Loucy (cell line): ENCODE measurements around the gene SNX27.

Experiments
- H2AFZ ChIP-seq: fragments of 200-600 bp; sonication (generic); 2 replicates; pipeline ENCODE4 v1.6.0; 2016; ENCODE audit warnings: antibody characterized with exemption, mild to moderate bottlenecking, low read length, moderate library complexity
- H3F3A ChIP-seq: fragments of 200-600 bp; 2 replicates; pipeline ENCODE4 v1.6.0; 2016; ENCODE audit warnings: antibody characterized with exemption, low read depth, mild to moderate bottlenecking
- H3K27me3 ChIP-seq: fragments of 200-600 bp; sonication (generic); 2 replicates; pipeline ENCODE4 v1.6.1; 2014; ENCODE audit warnings: low read length, mild to moderate bottlenecking; ENCODE audit not compliant: insufficient read depth, poor library complexity, severe bottlenecking
- H3K36me3 ChIP-seq: fragments of 200-600 bp; sonication (generic); 2 replicates; pipeline ENCODE4 v1.6.1; 2016; ENCODE audit warnings: low read length; ENCODE audit not compliant: insufficient read depth
- H3K4me1 ChIP-seq: fragments of 200-600 bp; sonication (generic); 2 replicates; pipeline ENCODE4 v1.5.1; 2014; ENCODE audit warnings: low read length, mild to moderate bottlenecking; ENCODE audit not compliant: insufficient read depth, poor library complexity, severe bottlenecking
- H3K4me2 ChIP-seq: fragments of 200-600 bp; sonication (generic); 2 replicates; pipeline ENCODE4 v1.6.0; 2014; ENCODE audit warnings: antibody characterized with exemption, low read length, low read depth, mild to moderate bottlenecking; ENCODE audit not compliant: poor library complexity, severe bottlenecking
- H3K4me3 ChIP-seq: fragments of 200-600 bp; sonication (generic); 2 replicates; pipeline ENCODE4 v1.5.1; 2014; ENCODE audit warnings: low read length, mild to moderate bottlenecking, mixed read lengths; ENCODE audit not compliant: poor library complexity, severe bottlenecking
- H3K79me2 ChIP-seq: fragments of 200-600 bp; sonication (generic); 2 replicates; pipeline ENCODE4 v1.6.1; 2014; ENCODE audit warnings: low read length; ENCODE audit not compliant: insufficient read depth
- H3K9ac ChIP-seq: fragments of 200-600 bp; sonication (generic); 2 replicates; pipeline ENCODE4 v1.6.0; 2014; ENCODE audit warnings: mild to moderate bottlenecking, low read depth, low read length, moderate library complexity; ENCODE audit not compliant: poor library complexity, severe bottlenecking
- H3K9me2 ChIP-seq: fragments of 200-600 bp; sonication (generic); replicated peaks from 2 replicates; pipeline ENCODE4 v1.6.1; 2016; ENCODE audit warnings: low read depth, low read length, mixed read lengths
- H3K9me3 ChIP-seq: fragments of 200-600 bp; sonication (generic); 2 replicates; pipeline ENCODE4 v1.6.1; 2014; ENCODE audit warnings: mild to moderate bottlenecking, antibody characterized with exemption, low read length, low read depth; ENCODE audit not compliant: insufficient read depth
- H4K20me1 ChIP-seq: fragments of 200-600 bp; sonication (generic); 2 replicates; pipeline ENCODE4 v1.6.0; 2014; ENCODE audit warnings: antibody characterized with exemption, low read length, mild to moderate bottlenecking; ENCODE audit not compliant: insufficient read depth, poor library complexity, severe bottlenecking
- EZH2phosphoT487 ChIP-seq: fragments of 200-600 bp; IDR thresholded peaks from 2 replicates; pipeline ENCODE4 v1.6.1; 2018; ENCODE audit warnings: antibody characterized with exemption, mild to moderate bottlenecking, moderate library complexity, borderline replicate concordance
- TF ChIP-seq, protein P1 (sequence below): fragments of 200-600 bp; sonication (generic); conservative IDR thresholded peaks from 2 replicates; pipeline ENCODE4 v1.5.1; 2014; ENCODE audit warnings: mild to moderate bottlenecking, antibody characterized with exemption, low read length

The SNX27 gene

DNA sequence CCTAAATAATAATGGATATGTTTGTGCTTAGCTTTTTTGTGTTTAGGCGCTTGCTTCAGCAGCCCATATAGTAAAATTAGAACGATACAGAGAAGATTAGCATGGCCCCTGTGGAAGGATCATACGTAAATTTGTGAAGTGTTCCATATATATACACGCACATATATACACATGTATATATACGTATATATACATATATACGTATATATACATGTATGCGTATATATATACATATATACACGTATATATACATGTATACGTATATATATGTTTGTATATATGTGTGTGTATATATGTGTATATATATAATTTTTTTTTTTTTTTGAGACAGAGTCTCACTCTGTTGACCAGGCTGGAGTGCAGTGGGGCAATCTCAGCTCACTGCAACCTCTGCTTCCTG, 17.4 kb downstream of the SNX27 start:
- Histone ChIP-seq H3K36me3 (no peaks in the 10 kb centered on the region), H3K4me2 (no peak overlapping the region), H3K27me3 (no peaks in the 10 kb centered on the region), H3K9me2 (no peaks in the 10 kb centered on the region), H4K20me1 (no peaks in the 10 kb centered on the region), H3F3A (no peaks in the 10 kb centered on the region), H3K79me2 (no peaks in the 10 kb centered on the region; the same call in none of the 2 replicates), H3K9ac (no peak overlapping the region), H2AFZ (no peak overlapping the region), H3K4me1 (no peaks in the 10 kb centered on the region), H3K4me3 (no peak overlapping the region), H3K9me3 (no peaks in the 10 kb centered on the region)
- TF ChIP-seq, protein P1, sequence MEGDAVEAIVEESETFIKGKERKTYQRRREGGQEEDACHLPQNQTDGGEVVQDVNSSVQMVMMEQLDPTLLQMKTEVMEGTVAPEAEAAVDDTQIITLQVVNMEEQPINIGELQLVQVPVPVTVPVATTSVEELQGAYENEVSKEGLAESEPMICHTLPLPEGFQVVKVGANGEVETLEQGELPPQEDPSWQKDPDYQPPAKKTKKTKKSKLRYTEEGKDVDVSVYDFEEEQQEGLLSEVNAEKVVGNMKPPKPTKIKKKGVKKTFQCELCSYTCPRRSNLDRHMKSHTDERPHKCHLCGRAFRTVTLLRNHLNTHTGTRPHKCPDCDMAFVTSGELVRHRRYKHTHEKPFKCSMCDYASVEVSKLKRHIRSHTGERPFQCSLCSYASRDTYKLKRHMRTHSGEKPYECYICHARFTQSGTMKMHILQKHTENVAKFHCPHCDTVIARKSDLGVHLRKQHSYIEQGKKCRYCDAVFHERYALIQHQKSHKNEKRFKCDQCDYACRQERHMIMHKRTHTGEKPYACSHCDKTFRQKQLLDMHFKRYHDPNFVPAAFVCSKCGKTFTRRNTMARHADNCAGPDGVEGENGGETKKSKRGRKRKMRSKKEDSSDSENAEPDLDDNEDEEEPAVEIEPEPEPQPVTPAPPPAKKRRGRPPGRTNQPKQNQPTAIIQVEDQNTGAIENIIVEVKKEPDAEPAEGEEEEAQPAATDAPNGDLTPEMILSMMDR = no peak
- no peak for TF ChIP-seq EZH2phosphoT487

DNA sequence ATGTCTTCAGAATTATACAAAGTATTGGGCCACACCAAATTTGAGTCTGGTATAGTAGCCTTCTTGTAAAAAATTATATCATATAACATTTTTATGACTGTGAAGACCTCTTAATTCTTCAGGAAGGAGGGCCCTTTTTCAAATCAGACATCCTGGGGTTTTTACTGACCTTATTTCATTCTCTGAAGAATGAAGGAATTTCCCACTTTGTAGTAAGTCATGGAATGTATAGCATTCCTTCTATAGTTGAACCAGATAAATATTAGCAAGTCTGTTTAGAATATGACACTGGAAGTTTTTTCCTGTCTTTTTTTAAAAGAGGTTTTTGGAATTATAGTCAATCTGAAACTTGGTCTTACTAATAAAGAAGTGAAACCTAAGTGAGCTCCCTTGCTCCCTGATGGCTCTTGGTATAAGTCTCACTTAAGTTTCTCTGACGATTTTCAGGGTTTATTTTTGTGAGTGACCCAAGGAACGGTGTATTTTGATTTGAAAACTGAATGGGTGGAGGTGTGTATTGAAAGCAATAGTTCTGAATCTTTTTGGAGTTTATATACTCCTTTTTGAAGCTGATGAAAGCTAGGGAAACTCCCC, 23.7 kb downstream of the SNX27 start:
- no peak overlapping the region for H3K4me3 ChIP-seq
- H3K4me2 ChIP-seq = no peak overlapping the region
- no peak overlapping the region for H3K9ac ChIP-seq
- no peaks in the 10 kb centered on the region for H3K9me2 ChIP-seq
- peaks cover 6% of the 10 kb centered on the region for H3K79me2 ChIP-seq
- H4K20me1 ChIP-seq = no peaks in the 10 kb centered on the region
- no peaks in the 10 kb centered on the region for H3F3A ChIP-seq
- H2AFZ ChIP-seq = no peak overlapping the region
- H3K4me1 ChIP-seq = no peaks in the 10 kb centered on the region
- peaks cover 8% of the 10 kb centered on the region; the same call in 1 of the 2 replicates for H3K36me3 ChIP-seq
- H3K9me3 ChIP-seq = no peaks in the 10 kb centered on the region
- no peaks in the 10 kb centered on the region for H3K27me3 ChIP-seq
- TF ChIP-seq, protein P1 = no peak
- no peak for TF ChIP-seq EZH2phosphoT487

DNA sequence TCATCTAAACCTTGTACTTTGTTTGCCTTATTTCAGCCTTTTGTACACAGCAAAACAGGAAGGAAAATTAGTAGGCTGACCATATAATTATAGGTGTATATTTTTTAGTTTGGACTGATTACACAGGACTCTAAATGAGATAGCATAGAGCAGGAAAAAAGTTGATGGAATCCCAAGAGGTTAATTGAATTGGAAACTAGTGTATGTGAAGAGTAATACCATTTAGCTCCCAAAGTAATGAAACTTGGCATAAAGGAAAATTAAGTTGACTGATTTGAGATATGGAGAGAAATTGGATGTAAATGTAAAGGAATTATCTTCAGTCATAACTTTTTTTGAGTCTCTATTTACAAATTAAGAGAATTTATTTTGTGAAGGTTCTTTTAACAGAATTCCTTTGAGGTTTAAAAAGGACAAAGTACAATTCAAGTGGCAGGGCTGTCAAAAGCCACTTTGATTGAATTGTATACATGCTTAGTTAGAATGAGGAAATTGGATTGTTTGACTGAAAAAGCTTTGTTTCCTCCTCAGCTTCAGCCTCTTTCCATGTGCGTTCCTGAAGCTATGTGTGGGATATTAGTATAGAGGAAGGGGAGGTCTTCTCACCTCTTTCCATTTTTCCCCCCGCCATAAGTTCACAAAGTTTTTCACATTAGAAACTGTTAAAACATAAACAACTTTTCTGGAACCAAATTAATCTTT, 26.4 kb downstream of the SNX27 start:
- TF ChIP-seq, protein P1 = no peak
- no peak for TF ChIP-seq EZH2phosphoT487
- H3K4me1 ChIP-seq = no peaks in the 10 kb centered on the region
- no peaks in the 10 kb centered on the region for H3K27me3 ChIP-seq
- H3K4me3 ChIP-seq = no peak overlapping the region
- H3K79me2 ChIP-seq = peaks cover 6% of the 10 kb centered on the region
- H3K9ac ChIP-seq = no peak overlapping the region
- peaks cover 14% of the 10 kb centered on the region; the same call in 1 of the 2 replicates for H3K36me3 ChIP-seq
- H2AFZ ChIP-seq = no peak overlapping the region
- H3K9me3 ChIP-seq = no peaks in the 10 kb centered on the region
- no peaks in the 10 kb centered on the region for H3F3A ChIP-seq
- no peaks in the 10 kb centered on the region for H3K9me2 ChIP-seq
- no peaks in the 10 kb centered on the region for H4K20me1 ChIP-seq
- no peak overlapping the region for H3K4me2 ChIP-seq
